Thoracic aorta (tissue), 2 donors: Measurements from ENCODE around the gene BEAN1. TPM values are rescaled to one million over a fixed set of nuclear protein-coding genes. Genes with fewer than 3 reads are reported as not detected.
"Not testable (repeated sequence)": the region's sequence is repeated elsewhere in the genome, so short reads cannot be mapped to it uniquely, and the experiment has no call there.

Source experiments
- ATAC-seq: fragments of 150-250 bp; one replicate; pipeline ENCODE4 v1.8.0; 2017; ENCODE audit warnings: low read depth; ENCODE audit not compliant: insufficient number of reproducible peaks, low FRiP score
- DNase-seq: peaks from one replicate; pipeline ENCODE4 v3.0.0-alpha.2; 2020; ENCODE audit warnings: low spot score
- H3K27ac ChIP-seq, 2 donors: fragments of 200-600 bp; sonication (generic); 1 replicate in 1 of 2; 2 replicates in 1 of 2; pipeline ENCODE4 v1.5.1; 2016; ENCODE audit warnings: mild to moderate bottlenecking in 2 of 2, moderate library complexity in 2 of 2
- H3K27me3 ChIP-seq: fragments of 200-600 bp; sonication (generic); replicated peaks from 2 replicates; pipeline ENCODE4 v1.6.0; 2016; ENCODE audit warnings: mild to moderate bottlenecking; ENCODE audit not compliant: insufficient read depth
- H3K36me3 ChIP-seq: fragments of 200-600 bp; sonication (generic); one replicate; pipeline ENCODE4 v1.5.1; 2016
- H3K4me1 ChIP-seq, 2 donors: fragments of 200-600 bp; sonication (generic); 1 replicate in 1 of 2; 2 replicates in 1 of 2; pipeline versions ENCODE4 v1.5.1 to v1.6.0; 2016; ENCODE audit warnings: low read depth in 2 of 2, mild to moderate bottlenecking in 1 of 2; ENCODE audit not compliant: control insufficient read depth in 1 of 2
- H3K4me3 ChIP-seq: fragments of 200-600 bp; sonication (generic); 2 replicates; pipeline ENCODE4 v1.5.1; 2016; ENCODE audit warnings: mild to moderate bottlenecking
- H3K9me3 ChIP-seq: fragments of 200-600 bp; sonication (generic); 2 replicates; pipeline ENCODE4 v1.5.1; 2016
- CTCF ChIP-seq: fragments of 200-600 bp; sonication (generic); IDR thresholded peaks from one replicate; pipeline ENCODE4 v1.5.1; 2019; ENCODE audit warnings: antibody characterized with exemption
- total RNA-seq, 2 donors: library from RNA; depleted of rRNA; stranded (reverse); fragments of >200 nt; gene quantifications; one replicate each; pipeline versions ENCODE4 v1.1.0 to v1.2.3, GENCODE V29; 2016

The BEAN1 gene
- total RNA-seq, 2 donors from 2014 or later: 0.28 TPM; not detected in 1

- no peak for DNase-seq
- TF ChIP-seq CTCF: no peak
- ATAC-seq: no peak
Measured at GRCh38 chr16:66444049-66444481, 17.0 kb downstream of the BEAN1 start.

GRCh38 chr16:66446737-66447136 is 19.6 kb downstream of the BEAN1 start:
- H3K9me3 ChIP-seq: no peaks in the 10 kb centered on the region
- ATAC-seq (no peak), DNase-seq (no peak)
- H3K27ac ChIP-seq: no peak overlapping the region
- no peaks in the 10 kb centered on the region for H3K4me1 ChIP-seq
- no peak for TF ChIP-seq CTCF
- H3K27me3 ChIP-seq: no peaks in the 10 kb centered on the region
- no peak overlapping the region for H3K4me3 ChIP-seq
- H3K36me3 ChIP-seq: no peaks in the 10 kb centered on the region

More at GRCh38 chr16:66444049-66444481, 17.0 kb downstream of the BEAN1 start:
- no peak overlapping the region for H3K27ac ChIP-seq
- no peaks in the 10 kb centered on the region for H3K4me1 ChIP-seq
- H3K4me3 ChIP-seq: no peak overlapping the region
- no peaks in the 10 kb centered on the region for H3K36me3 ChIP-seq
- H3K27me3 ChIP-seq: no peaks in the 10 kb centered on the region
- no peaks in the 10 kb centered on the region for H3K9me3 ChIP-seq

GRCh38 chr16:66447491-66447890 is 20.4 kb downstream of the BEAN1 start:
- Histone ChIP-seq H3K4me1 (no peaks in the 10 kb centered on the region), H3K27me3 (no peaks in the 10 kb centered on the region), H3K4me3 (no peak overlapping the region), H3K9me3 (no peaks in the 10 kb centered on the region), H3K27ac (no peak overlapping the region), H3K36me3 (no peaks in the 10 kb centered on the region)
- ATAC-seq: no peak
- no peak for DNase-seq
- no peak for TF ChIP-seq CTCF

DNA sequence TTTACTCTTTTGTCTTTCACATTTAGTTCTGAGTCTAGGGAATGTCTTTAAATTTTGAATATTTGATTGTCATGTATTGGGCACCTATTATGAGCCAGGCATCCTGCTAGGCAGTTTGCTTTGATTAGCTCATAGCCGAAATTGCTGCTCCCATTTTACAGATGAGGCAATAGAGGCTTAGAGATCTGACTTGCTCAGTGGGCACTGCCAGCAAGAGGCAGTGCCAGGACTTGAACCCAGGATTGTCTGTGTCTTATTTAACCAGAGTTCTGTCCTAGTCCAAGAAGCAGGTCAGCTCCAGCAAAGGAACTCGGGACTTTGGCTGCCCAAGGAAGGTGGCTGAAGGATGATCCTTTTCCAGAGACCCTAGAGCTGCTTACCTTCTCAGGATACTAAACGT is 24.5 kb downstream of the BEAN1 start:
- Histone ChIP-seq H3K4me3 (no peak overlapping the region), H3K36me3 (no peaks in the 10 kb centered on the region), H3K4me1 (no peaks in the 10 kb centered on the region), H3K27me3 (no peaks in the 10 kb centered on the region), H3K9me3 (no peaks in the 10 kb centered on the region), H3K27ac (no peak overlapping the region)
- TF ChIP-seq CTCF: no peak
- no peak for DNase-seq
- ATAC-seq: no peak

GRCh38 chr16:66453230-66453629 is 26.1 kb downstream of the BEAN1 start:
- H3K27ac ChIP-seq, H3K4me3 ChIP-seq, H3K27me3 ChIP-seq, H3K36me3 ChIP-seq, H3K4me1 ChIP-seq, H3K9me3 ChIP-seq, DNase-seq, ATAC-seq: not testable (repeated sequence)

GRCh38 chr16:66454751-66455150 is 27.7 kb downstream of the BEAN1 start:
- H3K4me1 ChIP-seq: no peaks in the 10 kb centered on the region
- H3K27ac ChIP-seq: no peak overlapping the region
- no peak for ATAC-seq
- DNase-seq: no peak
- no peak overlapping the region for H3K4me3 ChIP-seq
- TF ChIP-seq CTCF: no peak
- H3K36me3 ChIP-seq: no peaks in the 10 kb centered on the region
- H3K27me3 ChIP-seq: no peaks in the 10 kb centered on the region
- H3K9me3 ChIP-seq: no peaks in the 10 kb centered on the region
